ENCODE data around the gene TSHZ2. TPM values are rescaled to one million over a fixed set of nuclear protein-coding genes. Genes with fewer than 3 reads are reported as not detected.
"Not testable (repeated sequence)": the region's sequence is repeated elsewhere in the genome, so short reads cannot be mapped to it uniquely, and the experiment has no call there.

The TSHZ2 gene
- total RNA-seq, 1 donor from 2014 or later, result 11.8 TPM

- no peak for DNase-seq
Measured at GRCh38 chr20:53423587-53424146, 451.5 kb downstream of the TSHZ2 start.

DNA sequence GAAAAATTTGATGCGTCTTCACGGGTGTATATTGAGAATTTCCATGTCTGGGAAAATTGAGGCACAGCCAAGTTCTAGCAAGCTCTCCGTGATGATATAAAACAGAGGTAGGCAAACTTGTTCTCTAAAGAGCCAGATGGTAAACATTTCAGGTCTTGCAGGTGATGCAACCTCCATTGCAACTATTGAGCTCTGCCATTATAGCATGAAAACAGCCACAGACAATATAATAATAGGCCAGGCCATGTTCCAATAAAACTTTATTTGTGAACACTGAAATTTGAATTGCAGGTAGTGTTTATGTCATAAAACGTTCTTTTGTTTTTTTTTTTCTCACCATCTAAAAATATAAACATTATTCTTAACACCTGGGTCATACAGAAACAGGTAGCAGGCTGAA, 453.3 kb downstream of the TSHZ2 start:
- DNase-seq, result no peak

DNA sequence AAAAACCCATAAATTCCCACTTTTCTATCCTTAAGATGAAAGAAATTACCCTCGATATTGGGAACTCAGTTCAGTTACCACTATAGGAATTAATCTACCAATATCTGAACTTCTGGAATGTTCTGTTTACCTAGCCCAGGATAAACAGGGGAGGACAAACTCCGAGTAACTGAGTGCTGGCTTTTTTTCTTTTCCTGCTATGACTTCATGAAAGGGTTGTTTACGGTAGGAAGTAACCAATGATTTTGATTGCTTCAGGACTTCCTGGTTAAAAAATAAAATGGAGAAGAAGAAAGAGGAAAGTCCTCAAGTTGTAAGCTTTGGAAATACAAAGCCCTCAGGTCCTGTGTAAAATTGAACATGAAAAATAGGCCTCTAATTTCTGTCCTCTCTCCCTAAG, 453.8 kb downstream of the TSHZ2 start:
- no peak for DNase-seq

- DNase-seq, result no peak
Measured at GRCh38 chr20:53426766-53427312, 454.7 kb downstream of the TSHZ2 start.

DNA sequence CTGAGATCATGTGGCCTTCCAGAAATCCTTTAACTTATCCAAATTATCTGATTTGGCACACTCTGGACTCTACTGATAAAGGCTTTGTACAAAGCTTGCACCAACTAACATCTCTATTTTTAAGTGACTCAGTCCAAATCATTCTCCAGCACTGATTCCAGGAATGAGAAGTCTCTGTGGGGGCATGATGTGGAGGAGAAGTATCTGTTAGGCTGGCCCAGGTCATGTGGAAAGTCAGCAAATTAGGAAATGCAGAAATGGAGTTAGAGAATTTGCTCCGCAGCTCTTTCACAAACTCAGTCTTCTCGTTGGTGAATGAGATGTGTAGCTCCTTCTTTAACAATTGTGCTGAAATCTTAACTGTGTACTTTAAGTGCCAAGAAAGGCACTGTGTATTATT, 455.8 kb downstream of the TSHZ2 start:
- no peak for DNase-seq

GRCh38 chr20:53428588-53428987, 456.4 kb downstream of the TSHZ2 start:
- DNase-seq, result no peak

DNA sequence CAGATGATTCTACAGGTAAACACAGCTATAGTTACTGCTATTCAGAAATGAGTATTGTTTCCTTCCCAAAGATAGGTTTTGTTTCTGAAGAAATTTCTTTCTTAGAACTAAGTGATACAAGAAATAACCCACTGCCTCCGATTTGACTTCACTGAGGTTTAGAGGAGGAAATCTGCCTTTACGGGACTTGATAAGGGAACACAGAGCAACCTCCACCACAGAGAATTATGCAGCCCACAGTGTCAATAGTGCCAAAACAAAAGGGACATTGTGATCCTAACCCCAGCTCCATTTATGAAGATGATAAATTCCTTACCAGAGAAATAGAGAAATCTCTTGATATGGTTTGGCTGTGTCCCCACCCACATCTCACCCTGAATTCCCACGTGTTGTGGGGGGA, 456.8 kb downstream of the TSHZ2 start:
- no peak for DNase-seq

DNA sequence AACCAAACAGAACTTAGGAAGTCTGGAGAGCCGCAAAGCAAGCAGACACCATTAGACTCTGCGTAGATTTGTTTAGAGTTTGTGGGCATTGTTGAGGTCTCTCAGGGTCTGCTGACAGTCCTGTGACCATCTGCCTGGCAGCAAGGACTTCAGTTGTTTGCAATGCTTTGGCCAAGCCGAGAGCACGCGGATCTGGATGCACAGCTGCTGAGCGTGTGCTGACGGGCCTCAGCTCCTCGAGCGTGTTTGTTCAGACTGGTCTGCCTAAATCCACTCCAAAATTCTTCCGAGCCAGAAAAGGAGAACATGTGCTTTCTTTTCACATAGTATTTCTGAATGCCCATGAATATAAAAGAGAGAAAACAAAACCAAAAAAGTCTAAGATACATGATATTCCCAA, 462.5 kb downstream of the TSHZ2 start:
- DNase-seq, result peak; percentile 74

DNA sequence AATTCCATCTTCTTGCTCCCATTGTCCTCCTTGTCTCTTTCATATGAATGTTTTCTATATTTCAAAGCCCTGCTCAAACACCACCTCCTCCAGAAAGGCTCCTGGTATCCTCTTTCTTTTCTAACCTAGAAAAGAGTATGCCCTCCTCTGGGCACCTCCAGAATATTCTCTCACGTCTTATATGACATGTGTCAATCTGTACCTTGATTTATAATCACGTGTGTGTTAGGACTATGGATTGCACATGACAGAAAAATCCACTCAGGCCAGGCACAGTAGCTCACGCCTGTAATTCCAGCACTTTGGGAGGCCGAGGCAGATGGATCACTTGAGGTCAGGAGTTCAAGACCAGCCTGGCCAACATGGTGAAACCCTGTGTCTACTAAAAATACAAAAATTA, 464.8 kb downstream of the TSHZ2 start:
- not testable (repeated sequence) for DNase-seq

- DNase-seq, result no peak
Measured at GRCh38 chr20:53438368-53438767, 466.2 kb downstream of the TSHZ2 start.

DNA sequence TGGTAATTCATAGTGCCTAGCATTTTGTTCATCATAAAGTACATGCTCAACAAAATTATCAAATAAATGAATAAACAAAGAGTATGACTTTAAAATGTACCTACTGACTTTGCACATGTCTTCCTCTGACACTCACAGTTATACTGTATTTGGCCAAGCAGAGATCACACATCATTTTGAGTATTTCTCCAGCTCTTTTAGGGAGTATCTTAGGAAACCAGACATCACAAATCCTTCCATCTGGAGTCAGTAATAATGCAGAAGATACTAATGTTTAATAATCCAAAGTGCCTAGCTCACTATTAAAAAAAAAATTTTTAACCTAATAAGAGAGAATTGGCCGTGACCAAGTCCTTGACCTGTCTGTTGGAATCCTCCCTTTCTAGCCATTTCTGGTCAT, 466.9 kb downstream of the TSHZ2 start:
- no peak for DNase-seq

DNA sequence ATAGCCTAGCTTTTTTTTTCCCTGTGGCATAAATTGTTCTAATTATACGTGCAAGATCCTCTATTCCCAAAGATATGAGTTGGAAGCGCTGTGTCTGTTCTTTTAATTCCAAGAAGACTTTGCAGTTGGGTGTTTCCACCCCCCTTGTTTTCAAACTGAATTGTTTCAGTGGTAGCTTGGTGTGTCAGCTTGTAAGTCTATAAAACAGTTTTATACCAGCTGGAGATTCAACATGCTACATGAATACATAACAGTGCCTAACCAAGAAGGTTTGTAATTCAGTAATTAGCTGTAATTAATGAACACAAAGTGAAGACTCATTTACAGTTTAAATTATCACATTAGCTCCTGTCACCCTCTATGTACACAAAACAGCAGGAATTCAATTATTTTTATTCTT, 467.5 kb downstream of the TSHZ2 start:
- no peak for DNase-seq

DNA sequence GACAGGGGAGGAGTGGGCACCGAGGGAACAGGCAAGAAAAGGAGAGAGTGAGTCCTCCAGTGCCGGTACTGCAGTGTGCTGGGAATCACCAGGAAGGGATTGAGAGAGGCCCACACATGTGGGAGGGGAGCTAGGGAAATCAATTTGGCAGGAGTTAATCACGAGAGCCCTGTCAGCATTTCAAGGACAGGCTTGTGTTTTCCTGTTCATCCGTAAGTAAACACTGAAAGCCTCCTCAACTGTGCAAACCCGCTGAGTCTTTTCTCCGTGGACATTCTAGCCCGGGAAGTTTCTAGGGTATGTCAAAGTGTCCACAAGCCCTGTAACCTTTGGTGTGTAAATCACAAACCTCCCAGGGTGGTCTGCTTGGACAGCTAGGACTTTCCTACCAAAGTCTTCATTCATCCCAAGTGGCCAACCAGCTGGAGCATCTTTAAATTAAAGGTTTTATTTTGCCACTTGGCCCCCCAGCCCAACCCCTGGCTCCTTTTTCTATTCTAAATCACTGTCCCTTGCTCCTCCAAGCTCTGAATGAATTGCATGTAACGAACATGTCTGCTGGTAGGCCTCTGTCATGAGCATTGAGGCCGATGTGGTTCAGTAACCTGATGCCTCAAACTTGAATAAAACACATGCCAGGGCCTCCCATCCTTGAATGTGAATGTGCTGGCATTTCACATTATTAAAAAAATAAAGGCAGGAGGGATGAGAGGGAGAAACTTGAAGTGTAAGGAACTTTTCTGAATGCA, 472.4 kb downstream of the TSHZ2 start:
- DNase-seq, result peak; percentile 44

DNA sequence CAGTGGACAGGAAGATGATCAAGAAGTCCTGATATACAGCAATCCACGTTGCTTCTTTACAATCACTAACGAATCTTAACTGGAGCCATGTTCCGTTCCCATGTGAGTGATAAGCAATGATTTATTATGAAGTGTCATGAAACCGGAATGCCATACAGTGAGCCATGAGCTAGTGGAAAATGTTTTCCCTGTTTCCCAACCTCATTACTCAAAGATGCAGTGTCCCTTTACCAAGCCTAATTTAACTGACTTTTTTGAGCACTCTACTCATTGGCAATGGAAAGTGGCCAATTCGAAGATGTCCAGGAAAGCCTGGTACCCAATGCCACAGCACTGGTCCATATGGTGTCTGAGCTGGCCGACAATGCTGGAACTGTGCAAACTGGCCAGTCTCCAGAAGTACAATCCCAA, 473.2 kb downstream of the TSHZ2 start:
- DNase-seq, result peak; percentile 7

DNA sequence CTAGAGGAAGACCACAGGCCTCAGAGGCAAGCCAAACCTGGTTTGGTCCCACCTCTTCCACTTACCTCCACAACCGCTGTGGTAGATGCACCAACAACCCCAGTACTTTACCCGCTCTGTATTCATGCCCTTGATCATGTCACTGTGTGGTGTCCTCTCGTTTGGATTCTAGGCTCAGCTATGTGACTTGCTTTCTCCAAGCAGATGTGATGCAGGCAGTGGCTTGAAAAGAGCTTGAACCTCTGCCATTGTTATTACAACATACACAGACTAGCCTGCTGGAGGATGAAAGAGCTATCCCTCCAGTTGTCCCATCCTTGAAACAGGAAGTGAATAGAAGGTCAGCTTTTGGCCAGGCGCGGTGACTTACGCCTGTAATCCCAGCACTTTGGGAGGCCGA, 473.8 kb downstream of the TSHZ2 start:
- DNase-seq, result no peak

- DNase-seq, result no peak
Measured at GRCh38 chr20:53447316-53447715, 475.2 kb downstream of the TSHZ2 start.

DNA sequence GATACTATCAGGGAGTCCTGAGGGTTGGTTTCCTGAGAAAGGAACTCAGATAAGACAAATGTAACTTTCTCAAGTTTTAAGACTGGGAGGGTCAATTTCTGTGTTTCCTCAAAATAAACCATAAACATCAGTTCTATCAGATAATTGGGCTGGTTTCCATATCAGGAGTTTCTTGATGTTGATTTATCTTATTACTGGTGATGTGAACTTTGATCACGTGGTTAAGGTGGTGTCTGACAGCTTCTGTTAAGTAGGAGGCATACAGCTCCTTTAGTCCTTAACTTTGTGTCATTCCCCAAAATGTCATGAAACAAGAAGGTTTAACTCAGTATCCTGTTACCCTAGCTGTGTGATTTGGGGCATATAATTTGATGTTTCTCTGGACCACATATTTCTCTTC, 476.3 kb downstream of the TSHZ2 start:
- no peak for DNase-seq

GRCh38 chr20:53448875-53449274, 476.7 kb downstream of the TSHZ2 start:
- DNase-seq, result no peak

GRCh38 chr20:53453076-53453475, 480.9 kb downstream of the TSHZ2 start:
- no peak for DNase-seq

- no peak for DNase-seq
Measured at GRCh38 chr20:53454675-53455276, 482.6 kb downstream of the TSHZ2 start.

- DNase-seq, result no peak
Measured at GRCh38 chr20:53463101-53463972, 491.2 kb downstream of the TSHZ2 start.

DNA sequence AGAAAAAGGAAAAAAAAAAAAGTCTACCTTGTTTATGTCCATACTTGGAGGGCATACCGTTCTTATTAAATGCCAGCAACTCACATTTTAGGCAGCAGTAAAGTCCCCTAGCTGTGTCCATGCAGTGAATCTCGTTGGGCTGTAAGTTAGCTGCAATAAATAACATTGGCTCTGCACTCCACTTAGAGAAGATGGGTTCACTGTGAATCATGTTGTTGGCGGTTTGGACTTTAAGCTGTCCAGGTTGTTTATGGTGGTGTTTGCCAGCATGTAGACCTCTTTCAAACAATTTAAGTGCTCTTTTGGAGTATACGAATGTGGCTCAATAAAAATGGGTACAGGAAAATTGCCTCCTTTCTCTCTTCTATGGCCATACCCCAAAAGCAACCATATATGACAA, 494.1 kb downstream of the TSHZ2 start:
- DNase-seq, result no peak

GRCh38 chr20:53468587-53468986, 496.4 kb downstream of the TSHZ2 start:
- DNase-seq, result peak; percentile 14

All from tongue (tissue), 2 donors.